Stimulated activated naive CD4-positive, alpha-beta T cell treated with Interleukin-2 at 50 U/mL for 16 hours (primary cell): ENCODE results near the gene SLC25A1.

Experiments
- DNase-seq: peaks from one replicate; lab custom pipeline; 2025; lab: John Stamatoyannopoulos, UW

SLC25A1 gene

GRCh38 chr22:19178657-19179496 is at the start of gene SLC25A1:
Gene SLC25A1, minus strand, starts transcription at chr22:19178736. Its CDS starts 63 bp downstream, at chr22:19178673.
- DNase-seq = peak; percentile 81

GRCh38 chr22:19228179-19228578 is 49.6 kb upstream of the SLC25A1 start:
- no peak for DNase-seq

- no peak for DNase-seq
Observed at GRCh38 chr22:19226428-19226827, 47.9 kb upstream of the SLC25A1 start.

- no peak for DNase-seq
Observed at GRCh38 chr22:19225560-19225959, 47.0 kb upstream of the SLC25A1 start.

- no peak for DNase-seq
Observed at GRCh38 chr22:19224985-19225384, 46.4 kb upstream of the SLC25A1 start.

GRCh38 chr22:19224557-19224956 is 46.0 kb upstream of the SLC25A1 start:
- DNase-seq = no peak

GRCh38 chr22:19223617-19224016 is 45.1 kb upstream of the SLC25A1 start:
- no peak for DNase-seq

- DNase-seq = no peak
Observed at GRCh38 chr22:19223110-19223509, 44.6 kb upstream of the SLC25A1 start.

- DNase-seq = no peak
Observed at GRCh38 chr22:19222242-19223005, 43.9 kb upstream of the SLC25A1 start.

- no peak for DNase-seq
Observed at GRCh38 chr22:19220867-19221266, 42.3 kb upstream of the SLC25A1 start.

- DNase-seq = no peak
Observed at GRCh38 chr22:19218541-19219233, 40.2 kb upstream of the SLC25A1 start.

GRCh38 chr22:19216579-19216978 is 38.0 kb upstream of the SLC25A1 start:
- no peak for DNase-seq

- no peak for DNase-seq
Observed at GRCh38 chr22:19215360-19215759, 36.8 kb upstream of the SLC25A1 start.

GRCh38 chr22:19214078-19214473 is 35.5 kb upstream of the SLC25A1 start:
- DNase-seq = no peak

GRCh38 chr22:19213442-19214077 is 35.0 kb upstream of the SLC25A1 start:
- DNase-seq = no peak

GRCh38 chr22:19213001-19213400 is 34.5 kb upstream of the SLC25A1 start:
- no peak for DNase-seq

GRCh38 chr22:19212302-19212870 is 33.9 kb upstream of the SLC25A1 start:
- no peak for DNase-seq

GRCh38 chr22:19210188-19210587 is 31.7 kb upstream of the SLC25A1 start:
- no peak for DNase-seq

GRCh38 chr22:19208287-19208847 is 29.8 kb upstream of the SLC25A1 start:
- no peak for DNase-seq

GRCh38 chr22:19207884-19208283 is 29.3 kb upstream of the SLC25A1 start:
- DNase-seq = no peak

- no peak for DNase-seq
Observed at GRCh38 chr22:19207401-19207808, 28.9 kb upstream of the SLC25A1 start.
